GM21526 (cell line): ENCODE data around the gene ACTG2.
"Not testable (repeated sequence)": the region's sequence is repeated elsewhere in the genome, so short reads cannot be mapped to it uniquely, and the experiment has no call there.

ENCODE experiments used
- ATAC-seq: cut with Tn5 transposase; IDR thresholded peaks from one replicate; pipeline ENCODE4 v1.9.1; 2021; ENCODE audit warnings: moderate library complexity; ENCODE audit not compliant: unreplicated experiment, low FRiP score

ACTG2 gene

DNA sequence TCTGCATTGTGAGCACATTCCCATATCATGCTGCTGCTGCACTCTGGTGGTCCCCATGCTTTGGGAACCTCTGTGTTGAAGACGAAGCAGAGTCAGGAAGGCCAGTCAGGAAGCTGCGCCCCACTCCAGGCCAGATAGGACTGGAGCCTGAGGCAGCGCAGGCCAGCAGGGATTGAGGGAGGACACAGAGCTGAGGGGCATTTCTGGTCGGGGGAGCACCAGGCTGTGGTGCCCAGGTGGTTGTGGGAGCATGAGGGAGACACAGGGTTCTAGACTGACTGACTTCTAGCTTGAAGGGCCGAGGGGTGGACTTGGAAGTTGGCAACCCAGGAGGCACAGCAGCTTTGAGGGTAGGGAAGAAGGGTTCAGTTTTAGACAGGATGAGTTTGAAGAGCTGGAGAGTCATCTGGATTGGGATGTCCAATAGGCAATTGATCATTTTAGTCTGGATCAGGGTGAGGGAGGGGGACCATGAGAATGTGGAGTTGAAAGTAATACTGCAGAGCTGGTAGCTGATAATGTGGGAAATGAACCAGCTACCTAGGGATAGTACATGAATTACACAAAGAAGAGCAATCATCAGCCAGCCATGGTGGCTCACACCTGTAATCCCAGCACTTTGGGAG, 1.4 kb upstream of the ACTG2 start:
- no peak for ATAC-seq

DNA sequence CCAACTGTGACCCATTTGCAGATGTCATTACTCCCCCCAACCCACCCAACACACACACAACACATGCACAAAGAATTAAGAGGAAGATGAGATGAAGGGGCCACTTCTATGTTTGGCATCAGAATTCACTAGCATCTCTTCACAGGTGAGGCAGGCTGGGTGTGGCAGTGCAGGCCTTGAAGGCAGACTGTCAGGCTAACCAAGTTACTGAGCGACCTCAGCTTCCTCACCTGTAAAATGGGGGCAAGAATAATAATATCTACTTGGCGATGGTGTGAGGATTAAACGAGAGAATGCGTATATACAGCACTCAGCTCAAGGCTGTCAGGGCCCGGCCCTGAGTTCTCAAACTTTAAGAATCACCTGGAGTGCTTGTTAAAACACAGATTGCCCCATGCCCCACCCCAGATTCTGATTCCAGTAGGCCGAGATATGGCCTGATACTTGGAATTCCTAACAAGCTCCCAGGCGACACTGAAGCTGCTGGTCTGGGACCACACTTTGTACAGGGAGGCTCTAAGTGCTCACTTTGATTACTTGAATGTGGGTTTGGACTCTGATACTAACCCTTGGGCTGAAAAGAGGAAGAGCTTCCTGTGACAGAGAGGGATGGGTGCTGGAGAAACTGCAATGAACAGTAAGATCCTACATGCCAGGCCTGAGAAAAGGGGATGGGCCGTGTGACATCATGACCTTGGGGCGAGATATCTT, 1.1 kb downstream of the ACTG2 start:
- no peak for ATAC-seq

DNA sequence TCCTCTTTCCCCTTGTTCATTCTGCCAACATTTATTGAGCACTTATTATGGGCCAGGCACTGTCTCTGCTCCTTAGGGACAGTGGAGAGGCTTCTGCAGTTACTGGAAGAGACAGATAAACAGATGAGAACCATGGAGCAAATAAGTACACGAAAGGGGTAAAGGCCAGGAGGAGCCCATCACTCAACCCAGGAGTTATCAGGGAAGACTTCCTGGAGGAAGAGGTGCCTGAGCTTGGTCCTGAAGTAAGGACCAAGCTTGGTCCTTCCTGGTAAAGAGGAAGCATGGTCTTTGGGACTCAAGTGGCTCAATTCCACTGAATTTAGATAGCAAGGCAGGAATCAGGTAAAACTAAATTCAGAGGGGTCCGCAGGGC, 1.7 kb downstream of the ACTG2 start:
- ATAC-seq, result no peak

DNA sequence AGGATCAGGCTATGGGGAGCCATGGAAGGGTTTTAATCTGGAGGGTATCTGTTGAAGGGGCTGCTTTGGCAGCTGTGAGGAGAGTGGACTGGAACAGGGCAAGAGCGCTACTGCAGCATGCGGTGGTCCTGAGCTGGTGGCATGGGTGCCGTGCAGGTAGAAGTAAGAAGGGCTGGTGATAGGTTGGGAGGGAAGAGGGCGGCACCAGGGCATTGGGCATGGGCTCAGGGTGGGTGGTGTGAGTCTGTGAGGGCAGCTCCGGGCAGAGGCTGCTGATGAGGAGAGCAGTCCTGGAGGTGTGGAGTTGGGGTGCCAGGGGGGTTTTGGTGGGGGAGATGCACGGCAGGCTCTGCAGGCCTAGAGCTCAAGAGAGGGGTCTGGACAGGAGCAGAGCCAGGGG, 2.1 kb downstream of the ACTG2 start:
- ATAC-seq, result no peak

DNA sequence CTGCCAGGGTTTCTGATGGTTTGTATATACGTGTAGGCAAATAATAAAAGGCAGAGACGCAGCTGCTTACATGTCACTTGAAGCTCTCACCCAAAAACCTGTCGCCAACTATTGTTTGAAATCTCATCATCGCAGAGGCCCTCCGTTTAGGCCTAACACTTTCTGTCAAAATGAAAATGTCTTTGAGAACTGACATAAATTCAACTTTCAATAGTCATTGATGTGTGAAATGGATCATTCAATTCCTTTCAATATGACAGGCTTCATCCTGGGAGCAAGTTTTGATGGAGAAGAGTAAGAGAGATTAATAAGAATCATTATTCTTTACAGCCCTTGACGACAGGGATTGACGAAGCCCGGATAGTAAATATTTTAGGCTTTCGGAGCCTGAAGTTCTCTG, 2.7 kb downstream of the ACTG2 start:
- no peak for ATAC-seq

DNA sequence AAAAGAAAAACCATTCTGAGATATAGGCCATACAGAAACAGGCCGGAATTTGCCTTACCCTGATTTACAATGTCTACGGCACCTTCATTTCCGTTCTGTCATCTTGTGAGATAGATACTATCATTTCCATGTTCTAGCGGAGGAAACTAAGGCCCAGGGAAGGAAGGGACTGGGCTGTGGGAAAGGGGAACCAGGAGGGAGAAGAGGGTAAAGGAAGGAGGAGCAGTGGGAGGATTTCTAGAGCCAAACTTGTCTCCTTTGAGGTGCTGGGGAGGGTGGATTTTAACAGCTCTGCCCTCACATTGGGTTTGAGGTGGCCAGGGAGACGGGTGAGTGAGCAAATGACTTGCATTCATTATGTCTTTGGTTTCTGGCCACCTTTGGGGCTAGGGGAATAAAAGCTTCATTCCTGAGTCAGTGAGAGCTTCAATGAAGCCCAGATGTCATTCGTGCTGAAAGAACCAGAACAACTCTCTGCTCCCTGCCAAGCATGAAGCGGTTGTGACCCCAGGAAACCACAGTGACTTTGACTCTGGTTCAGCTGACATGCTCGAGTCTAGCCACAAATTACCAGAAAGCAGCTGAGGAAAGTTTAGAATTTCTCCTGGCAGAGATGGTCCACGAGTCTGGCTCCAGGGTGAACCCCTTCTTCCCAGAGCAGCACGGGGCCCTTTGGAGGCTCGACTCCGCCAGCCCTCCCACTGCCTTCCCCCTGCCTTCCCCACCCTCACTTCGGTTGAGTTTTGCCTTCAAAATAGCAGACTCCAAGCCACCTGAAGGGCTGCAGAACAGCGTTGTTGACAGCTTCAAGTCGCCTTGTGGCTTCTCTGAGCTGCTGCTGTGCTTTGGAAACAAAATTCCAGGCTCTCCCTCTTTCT, 3.8 kb downstream of the ACTG2 start:
- no peak for ATAC-seq

DNA sequence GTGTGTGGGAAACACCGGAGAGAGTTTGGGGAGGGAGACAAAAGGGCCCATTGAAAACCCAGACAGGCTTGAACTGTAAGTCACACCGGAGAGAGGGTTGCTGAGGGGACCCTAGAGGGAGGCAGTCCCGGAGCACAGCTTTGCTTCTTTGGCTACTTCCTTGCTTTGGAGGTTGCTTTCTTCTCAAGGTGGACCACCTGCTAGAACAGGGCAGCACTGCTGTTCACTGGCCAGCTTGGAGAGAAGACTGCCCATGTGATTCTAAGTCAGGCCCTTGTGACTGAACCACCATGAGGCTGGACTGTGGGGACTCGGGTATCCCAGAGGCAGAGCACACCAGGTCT, 4.4 kb downstream of the ACTG2 start:
- ATAC-seq, result no peak

DNA sequence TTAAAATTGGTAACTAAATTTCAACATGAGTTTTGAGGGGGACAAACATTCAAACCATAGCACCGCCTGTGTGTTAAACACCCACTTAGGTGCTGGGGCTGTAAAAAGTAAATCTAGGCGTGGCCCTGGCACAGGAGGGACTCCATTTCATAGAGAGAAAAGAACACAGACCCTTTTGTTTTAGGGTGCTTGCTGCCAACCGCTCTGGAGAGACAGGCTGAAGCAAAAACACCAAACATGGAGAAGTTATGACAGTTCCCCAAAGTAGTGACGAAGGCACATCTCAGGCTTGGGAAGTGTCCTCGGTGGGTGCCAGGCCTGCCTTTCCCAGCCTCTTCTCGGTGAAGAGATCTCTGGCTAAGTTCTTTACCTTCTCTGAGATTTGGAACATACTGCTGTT, 5.1 kb downstream of the ACTG2 start:
- no peak for ATAC-seq

DNA sequence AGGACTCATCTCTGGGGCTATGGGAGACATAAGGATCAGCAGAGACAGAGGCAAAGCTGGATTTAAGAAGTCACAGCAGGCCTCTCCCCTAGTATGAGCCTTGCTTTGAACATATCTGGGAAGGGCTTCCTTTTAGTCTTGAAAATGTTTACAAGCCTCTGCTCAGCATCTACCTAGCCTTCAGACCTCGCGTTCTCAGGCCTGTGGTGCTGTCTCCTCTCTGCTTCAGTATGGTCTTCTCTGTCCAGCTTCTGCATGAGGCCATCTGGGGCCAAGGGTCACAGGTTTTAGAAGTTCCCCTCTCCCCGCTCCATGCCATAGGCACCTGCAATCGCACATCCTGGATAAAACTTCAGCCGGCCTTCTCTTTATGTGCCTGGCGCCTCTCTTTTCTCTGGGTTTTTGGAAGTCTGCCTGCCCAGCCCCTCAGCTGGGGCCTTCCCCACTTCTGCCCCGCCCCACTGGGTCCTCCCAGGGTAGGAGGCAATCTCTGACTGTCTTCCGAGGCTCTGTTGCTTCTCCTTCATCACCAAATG, 7.1 kb downstream of the ACTG2 start:
- ATAC-seq, result no peak

DNA sequence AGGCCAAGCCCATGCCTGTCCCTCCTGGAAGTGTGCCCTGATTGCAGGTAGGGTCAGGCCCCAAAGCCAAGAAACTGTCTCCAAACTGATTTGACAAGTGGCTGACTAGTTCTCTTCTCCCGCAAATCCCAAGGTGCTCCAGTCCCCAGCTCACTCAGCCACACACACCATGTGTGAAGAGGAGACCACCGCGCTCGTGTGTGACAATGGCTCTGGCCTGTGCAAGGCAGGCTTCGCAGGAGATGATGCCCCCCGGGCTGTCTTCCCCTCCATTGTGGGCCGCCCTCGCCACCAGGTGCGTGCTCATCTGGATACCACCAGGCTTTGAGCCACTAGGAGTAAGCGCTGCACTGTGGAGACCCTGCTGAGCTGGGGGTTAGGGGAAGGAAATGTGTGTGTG, 8.3 kb downstream of the ACTG2 start:
- no peak for ATAC-seq

DNA sequence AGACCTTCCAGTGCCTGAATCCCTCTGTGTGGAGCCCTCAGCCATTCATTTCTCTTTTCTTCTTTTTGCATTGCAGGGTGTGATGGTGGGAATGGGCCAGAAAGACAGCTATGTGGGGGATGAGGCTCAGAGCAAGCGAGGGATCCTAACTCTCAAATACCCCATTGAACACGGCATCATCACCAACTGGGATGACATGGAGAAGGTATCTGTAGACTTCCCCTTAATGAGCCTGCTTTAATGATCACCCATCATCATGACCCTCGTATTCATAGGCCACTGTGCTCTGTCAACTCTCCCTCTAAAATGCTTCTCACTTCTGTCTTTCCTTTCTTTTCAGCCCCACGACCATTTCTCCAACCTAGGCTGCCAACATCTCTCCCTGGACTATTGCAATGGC, 9.5 kb downstream of the ACTG2 start:
- no peak for ATAC-seq

DNA sequence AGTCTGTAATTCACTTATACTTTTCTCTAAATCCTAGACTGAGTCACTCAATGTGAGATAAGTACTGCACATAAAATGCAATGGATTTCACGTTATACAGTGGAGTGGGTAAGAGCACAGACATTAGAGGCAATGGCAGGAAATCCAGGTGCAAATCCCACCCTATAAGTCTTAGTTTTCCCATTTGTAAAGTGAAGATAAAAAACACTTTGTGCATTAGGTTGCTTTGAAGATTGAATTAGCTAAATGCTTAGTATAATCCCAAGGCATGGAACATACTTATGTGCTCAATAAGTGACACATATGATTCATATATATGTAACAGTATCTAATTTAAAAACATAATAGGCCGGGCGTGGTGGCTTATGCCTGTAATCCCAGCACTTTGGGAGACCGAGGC, 10.5 kb downstream of the ACTG2 start:
- no peak for ATAC-seq

DNA sequence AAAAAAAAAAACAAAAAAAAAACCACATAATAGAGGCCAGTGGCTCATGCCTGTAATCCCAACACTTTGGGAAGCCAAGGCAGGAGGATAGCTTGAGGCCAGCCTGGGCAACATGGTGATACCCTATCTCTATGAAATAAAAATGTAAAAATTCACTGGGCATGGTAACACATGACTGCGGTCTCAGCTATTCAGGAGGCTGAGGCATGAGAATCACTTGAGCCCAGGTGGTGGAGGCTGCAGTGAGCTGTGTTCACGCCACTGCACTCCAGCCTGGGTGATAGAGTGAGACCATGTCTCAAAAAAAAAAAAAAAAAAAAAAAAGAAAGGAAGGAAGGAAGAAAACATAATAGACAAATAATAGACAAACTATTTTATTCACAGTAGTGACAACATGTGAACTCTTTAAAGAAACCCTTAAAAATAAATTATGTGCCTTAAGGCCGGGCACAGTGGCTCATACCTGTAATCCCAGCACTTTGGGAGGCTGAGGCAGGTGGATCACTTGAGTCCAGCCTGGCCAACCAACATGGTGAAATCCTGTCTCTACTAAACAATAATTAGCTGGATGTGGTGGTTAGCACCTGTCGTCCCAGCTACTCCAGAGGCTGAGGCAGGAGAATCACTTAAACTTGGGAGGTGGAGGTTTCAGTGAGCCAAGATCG, 11.3 kb downstream of the ACTG2 start:
- not testable (repeated sequence) for ATAC-seq

DNA sequence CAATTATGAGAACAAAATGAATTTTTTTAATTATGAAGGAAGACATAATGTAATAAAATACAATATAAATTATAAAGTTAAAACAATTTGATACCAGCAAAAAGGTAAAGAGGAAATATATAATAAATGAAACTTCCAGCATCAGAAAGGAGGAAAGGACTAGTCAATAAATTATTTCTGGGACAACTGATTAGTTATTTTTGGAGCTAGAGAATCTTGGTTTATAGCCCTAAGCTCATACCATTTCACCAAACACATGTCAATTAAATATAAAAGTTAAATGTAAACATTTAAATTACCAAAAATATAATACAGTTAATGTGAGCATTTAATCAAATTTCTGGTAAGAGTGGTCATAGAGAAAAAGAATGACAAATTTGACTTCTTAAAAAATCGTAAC, 12.1 kb downstream of the ACTG2 start:
- no peak for ATAC-seq

DNA sequence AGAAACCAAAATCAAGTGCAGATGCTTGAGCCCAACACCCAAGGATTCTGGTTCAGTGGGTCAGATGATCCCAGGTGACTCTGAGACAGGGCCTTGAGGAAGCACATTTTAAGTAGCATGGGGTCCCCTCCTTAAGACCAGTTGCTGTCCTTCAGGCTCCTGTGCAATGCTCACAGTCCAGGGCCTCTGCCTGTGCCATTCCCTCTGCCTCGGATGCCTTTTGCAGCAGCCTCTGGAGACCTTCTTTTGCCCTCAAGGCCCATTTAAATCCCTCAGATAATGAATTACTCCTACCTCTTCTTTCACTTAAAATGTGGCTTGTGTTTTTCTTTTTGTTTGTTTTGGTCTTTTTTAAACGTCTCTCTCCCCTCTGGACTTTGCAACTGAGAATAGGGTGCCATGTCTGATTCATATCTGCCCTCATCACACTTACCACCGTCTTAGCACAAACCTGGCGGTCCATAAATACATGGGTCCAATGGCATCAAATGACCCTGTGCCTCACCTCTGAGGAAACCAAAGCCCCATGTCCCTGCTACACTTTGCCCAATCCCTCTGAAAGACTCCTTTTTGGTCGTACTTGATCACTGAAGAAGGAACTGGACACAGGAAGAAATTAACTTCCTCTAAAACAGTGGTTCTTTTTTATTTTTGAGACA, 14.2 kb downstream of the ACTG2 start:
- no peak for ATAC-seq

DNA sequence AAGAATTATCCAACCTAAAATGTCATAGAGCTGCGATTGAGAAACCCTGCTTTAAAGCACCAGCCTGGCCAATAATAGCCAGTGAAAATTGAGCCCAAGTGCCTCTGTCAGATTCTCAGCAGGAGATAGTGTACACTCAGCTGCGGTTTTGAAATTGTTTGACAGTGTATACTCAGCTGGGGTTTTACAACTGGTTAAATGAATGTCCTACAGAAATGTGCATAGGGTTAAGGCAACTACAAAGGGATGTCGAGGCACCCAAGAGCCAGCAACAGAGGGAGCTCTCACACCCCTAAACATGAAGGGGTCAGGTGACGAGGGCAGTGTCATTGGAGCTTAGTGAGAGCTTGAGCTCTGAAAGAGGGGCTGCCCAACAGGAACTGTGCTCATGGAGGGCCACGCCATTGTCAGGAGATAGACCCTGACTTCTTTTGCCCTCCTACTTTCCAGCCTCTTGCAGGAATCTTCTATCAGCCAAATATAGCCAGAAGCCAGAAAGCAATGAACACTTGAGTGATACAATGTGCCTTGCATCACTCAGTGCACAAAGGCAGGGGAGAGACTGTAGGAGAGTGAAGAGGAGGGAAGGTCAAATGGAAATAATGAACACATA, 15.1 kb downstream of the ACTG2 start:
- peak; percentile 78 for ATAC-seq

DNA sequence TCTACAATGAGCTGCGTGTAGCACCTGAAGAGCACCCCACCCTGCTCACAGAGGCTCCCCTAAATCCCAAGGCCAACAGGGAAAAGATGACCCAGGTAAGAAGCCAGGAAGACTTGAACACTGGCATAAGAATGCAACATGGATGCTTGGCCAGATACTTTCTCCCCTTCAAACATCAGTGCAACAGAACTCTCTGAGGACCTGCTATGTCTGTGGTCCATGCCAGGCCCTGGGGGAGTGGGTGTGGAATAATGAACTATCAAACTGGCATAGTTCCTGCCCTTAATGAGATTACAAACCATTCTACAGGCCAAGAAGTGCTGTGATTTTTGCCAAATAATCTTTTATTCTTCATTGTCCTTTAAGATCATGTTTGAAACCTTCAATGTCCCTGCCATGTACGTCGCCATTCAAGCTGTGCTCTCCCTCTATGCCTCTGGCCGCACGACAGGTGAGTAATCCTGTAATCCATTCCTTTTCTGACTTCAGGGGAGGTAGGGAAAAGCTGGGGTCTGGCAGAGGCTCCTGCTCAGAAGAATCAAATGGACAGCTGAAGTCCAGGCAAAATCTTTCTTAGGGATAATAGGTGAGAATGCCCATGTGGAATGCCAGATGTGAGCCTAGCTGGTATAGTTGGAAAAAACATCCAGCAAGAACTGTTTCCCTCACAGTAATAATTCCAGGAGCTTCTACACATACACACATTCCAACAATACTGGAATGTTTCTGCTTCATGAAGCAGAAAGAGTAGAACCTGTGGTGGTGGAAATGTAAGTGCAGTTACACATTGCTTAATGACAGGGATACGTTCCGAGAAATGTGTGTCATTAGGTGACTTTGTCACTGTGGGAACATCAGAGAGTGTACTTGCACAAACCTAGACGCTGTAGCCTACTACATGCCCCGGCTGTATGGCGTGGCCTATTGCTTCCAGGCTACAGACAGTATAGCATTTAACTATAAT, 16.2 kb downstream of the ACTG2 start:
- no peak for ATAC-seq

DNA sequence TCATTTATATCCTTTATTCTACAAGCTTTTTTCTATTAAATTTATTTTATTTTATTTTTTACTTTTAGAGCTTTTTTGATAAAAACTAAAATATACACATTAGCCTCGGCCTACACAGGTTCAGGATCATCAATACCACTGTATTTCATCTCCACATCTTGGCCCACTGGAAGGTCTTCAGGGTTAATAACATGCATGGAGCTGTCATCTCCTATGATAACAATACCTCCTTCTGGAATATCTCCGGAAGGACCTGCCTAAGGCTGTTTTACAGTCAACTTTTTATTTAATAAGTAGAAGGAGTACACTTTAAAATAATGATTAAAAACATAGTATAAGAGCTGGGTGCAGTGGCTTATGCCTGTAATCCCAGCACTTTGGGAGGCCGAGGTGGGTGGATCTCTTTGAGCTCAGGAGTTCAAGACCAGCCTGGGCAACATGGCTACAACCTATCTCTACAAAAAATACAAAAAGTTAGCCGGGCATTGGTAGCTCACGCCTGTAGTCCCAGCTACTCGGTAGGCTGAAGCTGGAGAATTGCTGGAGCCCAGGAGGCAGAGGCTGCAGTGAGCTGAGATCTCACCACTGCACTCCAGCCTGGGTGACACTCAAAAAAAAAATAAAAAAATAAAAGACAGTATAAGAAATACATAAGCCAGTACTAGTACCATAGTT, 18.2 kb downstream of the ACTG2 start:
- ATAC-seq, result no peak
